ENCODE data around the gene ANKS1B. TPM values are rescaled to one million over a fixed set of nuclear protein-coding genes. Genes with fewer than 3 reads are reported as not detected.

ANKS1B gene
- total RNA-seq, 4 donors from 2014 or later = 16.6 to 62.6 (median 40.2) TPM

DNA sequence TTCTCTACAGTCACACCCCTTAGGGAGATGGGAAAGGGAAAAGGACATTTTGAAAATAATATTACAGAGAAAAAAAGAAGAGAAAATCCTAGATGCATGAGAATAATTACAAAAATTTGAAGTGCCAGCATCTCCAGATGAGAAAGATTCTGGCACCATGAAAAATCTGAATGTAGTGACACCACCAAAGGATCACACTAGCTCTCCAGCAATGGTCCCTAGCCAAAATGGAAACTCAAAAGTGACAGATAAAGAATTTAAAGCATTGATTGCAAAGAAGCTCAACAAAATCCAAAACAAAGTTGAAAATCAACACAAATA, 364.6 kb downstream of the ANKS1B start:
- no peaks in the 10 kb centered on the region for H3K27me3 ChIP-seq
- no peak overlapping the region for H3K27ac ChIP-seq
- H3K4me1 ChIP-seq = no peaks in the 10 kb centered on the region
- intact Hi-C loops (cut with DNase I; ENCODE audit: low total_unique reads) = no loop called here
- H3K4me3 ChIP-seq = no peak overlapping the region
- peaks cover 0 to 11% of the 10 kb centered on the region in 2 donors for H3K9me3 ChIP-seq
- no peaks in the 10 kb centered on the region for H3K36me3 ChIP-seq
- TF ChIP-seq, protein P1, sequence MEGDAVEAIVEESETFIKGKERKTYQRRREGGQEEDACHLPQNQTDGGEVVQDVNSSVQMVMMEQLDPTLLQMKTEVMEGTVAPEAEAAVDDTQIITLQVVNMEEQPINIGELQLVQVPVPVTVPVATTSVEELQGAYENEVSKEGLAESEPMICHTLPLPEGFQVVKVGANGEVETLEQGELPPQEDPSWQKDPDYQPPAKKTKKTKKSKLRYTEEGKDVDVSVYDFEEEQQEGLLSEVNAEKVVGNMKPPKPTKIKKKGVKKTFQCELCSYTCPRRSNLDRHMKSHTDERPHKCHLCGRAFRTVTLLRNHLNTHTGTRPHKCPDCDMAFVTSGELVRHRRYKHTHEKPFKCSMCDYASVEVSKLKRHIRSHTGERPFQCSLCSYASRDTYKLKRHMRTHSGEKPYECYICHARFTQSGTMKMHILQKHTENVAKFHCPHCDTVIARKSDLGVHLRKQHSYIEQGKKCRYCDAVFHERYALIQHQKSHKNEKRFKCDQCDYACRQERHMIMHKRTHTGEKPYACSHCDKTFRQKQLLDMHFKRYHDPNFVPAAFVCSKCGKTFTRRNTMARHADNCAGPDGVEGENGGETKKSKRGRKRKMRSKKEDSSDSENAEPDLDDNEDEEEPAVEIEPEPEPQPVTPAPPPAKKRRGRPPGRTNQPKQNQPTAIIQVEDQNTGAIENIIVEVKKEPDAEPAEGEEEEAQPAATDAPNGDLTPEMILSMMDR (IDR thresholded peaks at IDR 0.05) = no peak
- TF ChIP-seq POLR2A (IDR thresholded peaks at IDR 0.05) = no peak
- DNase-seq = no peak

DNA sequence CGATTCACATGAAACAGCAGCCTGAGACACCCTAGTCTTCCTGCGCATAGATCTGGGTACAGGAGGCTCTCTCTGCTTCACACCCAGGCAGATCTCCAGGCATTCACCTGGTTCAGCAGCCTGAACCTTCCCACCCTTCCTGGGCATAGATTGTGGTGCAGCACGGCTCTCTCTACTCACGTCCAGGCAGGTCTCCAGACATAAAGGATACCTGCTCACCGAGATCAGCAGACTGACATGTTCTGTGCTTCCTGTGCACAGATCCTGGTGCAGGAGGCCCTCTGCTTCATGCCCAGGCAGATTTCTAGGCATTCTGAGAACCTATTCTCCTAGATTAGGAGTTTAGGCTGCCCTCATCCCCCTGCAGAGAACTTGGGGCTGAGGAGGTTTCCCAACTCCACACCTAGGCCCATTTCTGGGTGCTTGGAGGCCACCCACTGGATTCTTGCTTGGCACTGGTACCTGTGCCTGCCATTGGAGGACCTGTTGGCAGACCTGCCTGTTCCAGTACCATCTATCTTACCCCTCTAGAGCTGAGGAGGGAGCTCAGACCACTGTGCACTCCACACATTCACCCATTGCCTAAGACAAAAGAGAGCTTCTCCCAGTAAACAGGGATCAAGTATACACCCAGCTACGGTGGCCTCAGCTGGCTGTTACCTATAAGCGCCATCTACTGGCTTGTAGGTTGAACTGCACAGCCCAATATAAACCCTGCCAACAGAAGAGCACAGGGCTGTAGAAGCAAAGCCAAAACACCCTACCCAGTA, 365.2 kb downstream of the ANKS1B start:
- Histone ChIP-seq H3K36me3 (no peaks in the 10 kb centered on the region), H3K9me3 (peaks cover 0 to 11% of the 10 kb centered on the region in 2 donors), H3K4me3 (no peak overlapping the region), H3K4me1 (no peaks in the 10 kb centered on the region), H3K27me3 (no peaks in the 10 kb centered on the region), H3K27ac (no peak overlapping the region)
- no peak for DNase-seq
- TF ChIP-seq, protein P1 (IDR thresholded peaks at IDR 0.05) = no peak
- no peak for TF ChIP-seq POLR2A (IDR thresholded peaks at IDR 0.05)
- intact Hi-C loops (cut with DNase I; ENCODE audit: low total_unique reads) = no loop called here

DNA sequence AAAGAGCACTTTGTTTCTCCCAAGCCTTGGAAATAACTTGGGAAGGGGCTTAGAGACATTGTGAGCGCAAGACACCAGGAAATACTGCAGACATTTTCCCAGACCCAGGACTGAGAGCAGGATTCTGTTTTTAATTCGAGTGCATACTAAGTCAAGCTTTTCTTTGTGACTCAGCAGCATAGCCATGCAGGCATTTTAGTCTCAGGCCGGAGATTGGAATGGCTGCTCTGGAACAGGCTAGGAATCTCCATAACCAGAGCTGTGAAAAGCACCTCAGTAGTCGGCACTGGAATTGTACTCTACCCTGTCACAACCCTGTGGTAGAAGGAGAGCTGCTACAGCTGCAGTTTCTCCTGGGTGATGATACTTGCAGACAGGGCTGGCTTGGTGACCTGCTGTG, 366.1 kb downstream of the ANKS1B start:
- no peaks in the 10 kb centered on the region for H3K27me3 ChIP-seq
- peaks cover 0 to 11% of the 10 kb centered on the region in 2 donors for H3K9me3 ChIP-seq
- H3K4me1 ChIP-seq = no peaks in the 10 kb centered on the region
- intact Hi-C loops (cut with DNase I; ENCODE audit: low total_unique reads) = no loop called here
- DNase-seq = no peak
- no peak overlapping the region for H3K4me3 ChIP-seq
- TF ChIP-seq POLR2A (IDR thresholded peaks at IDR 0.05) = no peak
- TF ChIP-seq, protein P1 (IDR thresholded peaks at IDR 0.05) = no peak
- H3K36me3 ChIP-seq = no peaks in the 10 kb centered on the region
- H3K27ac ChIP-seq = no peak overlapping the region

DNA sequence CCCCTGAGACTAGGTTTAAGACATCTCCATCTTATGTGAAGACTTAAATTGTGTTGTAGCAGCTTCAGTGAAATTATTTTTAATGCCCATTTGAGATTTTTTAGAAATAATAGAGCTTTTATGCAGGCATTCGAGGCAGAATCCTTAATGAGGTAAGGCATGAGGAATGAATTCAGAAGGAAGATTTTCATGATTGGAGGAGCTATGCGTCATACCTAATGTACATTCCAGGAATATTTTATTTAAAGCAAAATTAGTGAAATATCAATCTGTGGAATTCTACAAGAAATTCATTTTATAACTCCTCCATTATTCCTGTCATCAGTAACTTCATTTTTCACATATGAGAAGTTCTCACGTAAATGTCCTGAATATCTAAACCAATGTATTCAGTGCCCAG, 373.1 kb downstream of the ANKS1B start:
- Histone ChIP-seq H3K27ac (no peak overlapping the region), H3K27me3 (no peaks in the 10 kb centered on the region), H3K4me1 (no peaks in the 10 kb centered on the region), H3K9me3 (no peaks in the 10 kb centered on the region), H3K36me3 (no peaks in the 10 kb centered on the region), H3K4me3 (no peak overlapping the region)
- DNase-seq = no peak
- intact Hi-C loops (cut with DNase I; ENCODE audit: low total_unique reads) = no loop called here
- TF ChIP-seq, protein P1 (IDR thresholded peaks at IDR 0.05) = no peak
- no peak for TF ChIP-seq POLR2A (IDR thresholded peaks at IDR 0.05)

DNA sequence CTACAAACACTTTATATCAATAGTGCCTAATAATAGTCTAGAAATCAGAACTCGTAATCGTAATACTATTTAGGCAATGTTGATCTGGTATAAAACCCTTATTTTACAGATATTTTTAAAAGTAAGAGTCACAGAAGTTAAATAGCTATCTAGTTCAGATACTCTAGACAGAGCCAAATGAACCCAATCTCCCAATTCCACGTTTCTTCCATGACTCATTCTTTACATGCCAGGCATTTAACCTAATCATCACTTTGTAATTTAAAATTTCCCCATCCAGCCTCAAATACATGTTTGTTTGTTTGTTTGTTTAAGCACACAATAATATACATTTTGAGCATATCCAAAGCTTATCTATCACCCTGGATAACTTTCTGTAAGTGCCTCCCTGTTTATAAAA, 373.6 kb downstream of the ANKS1B start:
- Histone ChIP-seq H3K4me3 (no peak overlapping the region), H3K4me1 (no peaks in the 10 kb centered on the region), H3K9me3 (no peaks in the 10 kb centered on the region), H3K27me3 (no peaks in the 10 kb centered on the region), H3K36me3 (no peaks in the 10 kb centered on the region), H3K27ac (no peak overlapping the region)
- TF ChIP-seq POLR2A (IDR thresholded peaks at IDR 0.05) = no peak
- TF ChIP-seq, protein P1 (IDR thresholded peaks at IDR 0.05) = no peak
- DNase-seq = no peak
- intact Hi-C loops (cut with DNase I; ENCODE audit: low total_unique reads) = no loop called here
